ENCODE results near the gene DTNA.

GRCh38 chr18:34892379-34892778 lies 182.3 kb downstream of the DTNA start:
- no peak for TF ChIP-seq EZH2 (IDR thresholded peaks at IDR 0.05; ENCODE audit: low read length, unreplicated experiment)
- TF ChIP-seq, protein P1, sequence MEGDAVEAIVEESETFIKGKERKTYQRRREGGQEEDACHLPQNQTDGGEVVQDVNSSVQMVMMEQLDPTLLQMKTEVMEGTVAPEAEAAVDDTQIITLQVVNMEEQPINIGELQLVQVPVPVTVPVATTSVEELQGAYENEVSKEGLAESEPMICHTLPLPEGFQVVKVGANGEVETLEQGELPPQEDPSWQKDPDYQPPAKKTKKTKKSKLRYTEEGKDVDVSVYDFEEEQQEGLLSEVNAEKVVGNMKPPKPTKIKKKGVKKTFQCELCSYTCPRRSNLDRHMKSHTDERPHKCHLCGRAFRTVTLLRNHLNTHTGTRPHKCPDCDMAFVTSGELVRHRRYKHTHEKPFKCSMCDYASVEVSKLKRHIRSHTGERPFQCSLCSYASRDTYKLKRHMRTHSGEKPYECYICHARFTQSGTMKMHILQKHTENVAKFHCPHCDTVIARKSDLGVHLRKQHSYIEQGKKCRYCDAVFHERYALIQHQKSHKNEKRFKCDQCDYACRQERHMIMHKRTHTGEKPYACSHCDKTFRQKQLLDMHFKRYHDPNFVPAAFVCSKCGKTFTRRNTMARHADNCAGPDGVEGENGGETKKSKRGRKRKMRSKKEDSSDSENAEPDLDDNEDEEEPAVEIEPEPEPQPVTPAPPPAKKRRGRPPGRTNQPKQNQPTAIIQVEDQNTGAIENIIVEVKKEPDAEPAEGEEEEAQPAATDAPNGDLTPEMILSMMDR (conservative IDR thresholded peaks at IDR 0.05; ENCODE audit: low read depth, low read length): no peak

Measured in PC-3 (cell line).